ENCODE measurements around the gene LDLRAD4.

LDLRAD4 gene

DNA sequence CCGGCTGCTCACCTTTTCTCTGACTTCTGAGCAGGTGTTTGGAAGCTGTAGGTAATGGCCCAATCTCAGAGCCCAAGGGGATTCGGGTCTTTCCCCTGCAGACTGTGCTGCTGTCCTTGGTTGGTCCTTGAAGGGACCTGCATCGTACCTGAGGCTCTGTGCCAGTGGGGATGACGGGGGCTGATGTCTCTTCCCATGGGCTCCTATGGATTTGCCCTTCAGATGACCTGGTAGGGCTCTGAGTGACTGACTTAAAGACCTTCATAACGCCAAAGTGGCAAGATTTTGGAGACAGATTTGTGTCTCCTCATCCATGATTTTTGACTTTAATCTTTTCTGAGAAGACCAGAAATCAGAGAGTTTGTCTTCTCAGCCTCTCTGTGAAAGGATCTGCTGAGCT is 341.7 kb downstream of the LDLRAD4 start:
- no peak for DNase-seq (ENCODE audit: low spot score)
- Histone ChIP-seq H3K4me3 (ENCODE audit: low read length in 2 of 2) (no peak overlapping the region), H3K9ac (ENCODE audit: low read depth, low read length, poor library complexity) (no peak overlapping the region), H3K79me1 (ENCODE audit: low read depth, low read length) (no peaks in the 10 kb centered on the region), H2BK15ac (ENCODE audit: low read length) (no peak overlapping the region), H3K23ac (ENCODE audit: low read depth, low read length, poor library complexity) (no peak overlapping the region), H3K36me3 (replicated peaks in 1 of 2; ENCODE audit: control insufficient read depth in 2 of 2, insufficient read depth in 2 of 2, low read length in 2 of 2) (no peaks in the 10 kb centered on the region), H3K27me3 (ENCODE audit: control insufficient read depth in 3 of 3, insufficient read depth in 3 of 3, low read depth in 1 of 3, low read length in 3 of 3) (no peaks in the 10 kb centered on the region), H2BK5ac (ENCODE audit: low read length) (no peak overlapping the region), H3K18ac (ENCODE audit: low read length) (no peak overlapping the region), H3K27ac (replicated peaks; ENCODE audit: low read length) (no peak overlapping the region), H4K91ac (ENCODE audit: low read depth, low read length, poor library complexity) (no peak overlapping the region), H3K4ac (ENCODE audit: low read length) (no peak overlapping the region), H3K9me3 (replicated peaks in 1 of 2; ENCODE audit: control insufficient read depth in 2 of 2, insufficient read depth in 1 of 2, low read depth in 1 of 2, low read length in 2 of 2) (no peaks in the 10 kb centered on the region), H2AFZ (ENCODE audit: low read length) (no peak overlapping the region), H2BK120ac (ENCODE audit: low read depth, low read length) (no peak overlapping the region), H2BK12ac (ENCODE audit: low read length) (no peak overlapping the region), H2AK5ac (ENCODE audit: low read depth, low read length) (no peak overlapping the region), H3K4me2 (ENCODE audit: insufficient read depth, low read length, poor library complexity, severe bottlenecking) (no peak overlapping the region), H4K8ac (ENCODE audit: low read depth, low read length) (no peak overlapping the region), H3K14ac (ENCODE audit: low read length) (no peak overlapping the region), H3K4me1 (ENCODE audit: control insufficient read depth in 2 of 2, insufficient read depth in 1 of 2, low read depth in 1 of 2, low read length in 2 of 2) (peaks cover 0 to 2% of the 10 kb centered on the region in 2 donors)
- WGBS, 2 donors (ENCODE audit: extremely low coverage in 2 of 2, insufficient read length in 2 of 2, insufficient replicate concordance in 1 of 2), result no CpG with 5 or more reads among the region's 5 CpGs

DNA sequence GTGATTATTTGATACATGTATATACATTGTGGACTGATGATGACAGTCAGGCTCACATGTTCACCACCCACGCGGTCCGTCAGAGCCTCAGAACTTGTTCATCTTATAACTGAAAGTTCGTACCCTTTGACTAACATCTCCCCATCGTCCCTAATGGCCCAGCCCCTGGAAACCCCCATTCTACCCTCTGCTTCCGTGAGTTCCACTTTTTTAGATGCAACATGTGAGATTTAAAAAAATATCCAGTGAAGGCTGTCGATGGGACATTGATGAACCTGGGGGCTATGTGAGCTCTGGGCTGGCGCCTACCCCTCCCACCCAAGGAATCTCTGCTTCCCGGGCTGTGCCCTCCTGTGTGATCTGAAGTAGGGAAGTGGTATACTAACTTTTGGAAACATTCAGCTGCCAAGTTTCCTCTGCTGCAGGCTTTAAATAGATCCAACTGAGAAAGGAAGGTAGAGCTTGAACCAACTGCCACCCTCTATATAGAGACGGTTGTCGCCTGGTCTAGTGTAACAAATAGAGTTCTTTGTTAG is 344.0 kb downstream of the LDLRAD4 start:
- no peak overlapping the region for H3K18ac ChIP-seq (ENCODE audit: low read length)
- H3K36me3 ChIP-seq (replicated peaks in 1 of 2; ENCODE audit: control insufficient read depth in 2 of 2, insufficient read depth in 2 of 2, low read length in 2 of 2), result no peaks in the 10 kb centered on the region
- H2AFZ ChIP-seq (ENCODE audit: low read length), result no peak overlapping the region
- H3K14ac ChIP-seq (ENCODE audit: low read length), result no peak overlapping the region
- H2BK5ac ChIP-seq (ENCODE audit: low read length), result no peak overlapping the region
- no peak overlapping the region for H4K8ac ChIP-seq (ENCODE audit: low read depth, low read length)
- no peak overlapping the region for H2BK120ac ChIP-seq (ENCODE audit: low read depth, low read length)
- no peak overlapping the region for H3K4me3 ChIP-seq (ENCODE audit: low read length in 2 of 2)
- H4K91ac ChIP-seq (ENCODE audit: low read depth, low read length, poor library complexity), result no peak overlapping the region
- H3K4ac ChIP-seq (ENCODE audit: low read length), result no peak overlapping the region
- no peak overlapping the region for H3K4me2 ChIP-seq (ENCODE audit: insufficient read depth, low read length, poor library complexity, severe bottlenecking)
- no peak overlapping the region for H2AK5ac ChIP-seq (ENCODE audit: low read depth, low read length)
- H2BK15ac ChIP-seq (ENCODE audit: low read length), result no peak overlapping the region
- no CpG with 5 or more reads among the region's 11 CpGs for WGBS, 2 donors (ENCODE audit: extremely low coverage in 2 of 2, insufficient read length in 2 of 2, insufficient replicate concordance in 1 of 2)
- no peak overlapping the region for H3K9ac ChIP-seq (ENCODE audit: low read depth, low read length, poor library complexity)
- no peaks in the 10 kb centered on the region for H3K27me3 ChIP-seq (ENCODE audit: control insufficient read depth in 3 of 3, insufficient read depth in 3 of 3, low read depth in 1 of 3, low read length in 3 of 3)
- H3K79me1 ChIP-seq (ENCODE audit: low read depth, low read length), result no peaks in the 10 kb centered on the region
- H2BK12ac ChIP-seq (ENCODE audit: low read length), result no peak overlapping the region
- H3K23ac ChIP-seq (ENCODE audit: low read depth, low read length, poor library complexity), result no peak overlapping the region
- DNase-seq (ENCODE audit: low spot score), result no peak
- peaks cover 0 to 10% of the 10 kb centered on the region in 2 donors for H3K4me1 ChIP-seq (ENCODE audit: control insufficient read depth in 2 of 2, insufficient read depth in 1 of 2, low read depth in 1 of 2, low read length in 2 of 2)
- H3K9me3 ChIP-seq (replicated peaks in 1 of 2; ENCODE audit: control insufficient read depth in 2 of 2, insufficient read depth in 1 of 2, low read depth in 1 of 2, low read length in 2 of 2), result no peaks in the 10 kb centered on the region
- H3K27ac ChIP-seq (replicated peaks; ENCODE audit: low read length), result no peak overlapping the region

DNA sequence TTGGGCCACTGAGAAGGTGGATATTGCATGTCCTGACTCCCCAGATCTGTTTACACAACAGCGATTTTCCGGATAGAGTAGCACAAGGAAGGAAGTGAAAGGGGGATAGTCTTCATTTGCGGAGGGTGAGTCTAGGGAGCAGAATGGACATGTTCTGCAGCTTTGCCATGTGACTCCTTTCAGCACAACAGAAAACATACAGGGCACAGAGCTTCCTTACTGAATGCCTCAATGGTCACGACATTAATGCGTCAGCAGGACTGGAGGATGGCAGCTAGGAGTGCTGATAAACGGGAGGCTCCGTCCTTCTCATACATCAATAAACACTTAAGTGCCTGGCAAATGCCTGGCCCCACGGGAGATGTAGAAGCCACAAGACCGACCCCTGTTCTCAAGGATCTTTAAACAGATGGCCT is 344.8 kb downstream of the LDLRAD4 start:
- no peak overlapping the region for H3K4me2 ChIP-seq (ENCODE audit: insufficient read depth, low read length, poor library complexity, severe bottlenecking)
- no peak overlapping the region for H2BK15ac ChIP-seq (ENCODE audit: low read length)
- no peak for DNase-seq (ENCODE audit: low spot score)
- no peak overlapping the region for H3K27ac ChIP-seq (replicated peaks; ENCODE audit: low read length)
- H3K9me3 ChIP-seq (replicated peaks in 1 of 2; ENCODE audit: control insufficient read depth in 2 of 2, insufficient read depth in 1 of 2, low read depth in 1 of 2, low read length in 2 of 2), result no peaks in the 10 kb centered on the region
- peaks cover 0 to 10% of the 10 kb centered on the region in 2 donors for H3K4me1 ChIP-seq (ENCODE audit: control insufficient read depth in 2 of 2, insufficient read depth in 1 of 2, low read depth in 1 of 2, low read length in 2 of 2)
- H3K14ac ChIP-seq (ENCODE audit: low read length), result no peak overlapping the region
- no peaks in the 10 kb centered on the region for H3K27me3 ChIP-seq (ENCODE audit: control insufficient read depth in 3 of 3, insufficient read depth in 3 of 3, low read depth in 1 of 3, low read length in 3 of 3)
- no peak overlapping the region for H2AK5ac ChIP-seq (ENCODE audit: low read depth, low read length)
- H3K4me3 ChIP-seq (ENCODE audit: low read length in 2 of 2), result no peak overlapping the region
- no peak overlapping the region for H2BK120ac ChIP-seq (ENCODE audit: low read depth, low read length)
- H2BK12ac ChIP-seq (ENCODE audit: low read length), result no peak overlapping the region
- no peak overlapping the region for H3K9ac ChIP-seq (ENCODE audit: low read depth, low read length, poor library complexity)
- no peak overlapping the region for H3K18ac ChIP-seq (ENCODE audit: low read length)
- H4K91ac ChIP-seq (ENCODE audit: low read depth, low read length, poor library complexity), result no peak overlapping the region
- H2BK5ac ChIP-seq (ENCODE audit: low read length), result no peak overlapping the region
- no peak overlapping the region for H4K8ac ChIP-seq (ENCODE audit: low read depth, low read length)
- no peaks in the 10 kb centered on the region for H3K79me1 ChIP-seq (ENCODE audit: low read depth, low read length)
- no CpG with 5 or more reads among the region's 9 CpGs for WGBS, 2 donors (ENCODE audit: extremely low coverage in 2 of 2, insufficient read length in 2 of 2, insufficient replicate concordance in 1 of 2)
- H3K23ac ChIP-seq (ENCODE audit: low read depth, low read length, poor library complexity), result no peak overlapping the region
- no peak overlapping the region for H2AFZ ChIP-seq (ENCODE audit: low read length)
- H3K36me3 ChIP-seq (replicated peaks in 1 of 2; ENCODE audit: control insufficient read depth in 2 of 2, insufficient read depth in 2 of 2, low read length in 2 of 2), result no peaks in the 10 kb centered on the region
- H3K4ac ChIP-seq (ENCODE audit: low read length), result no peak overlapping the region

DNA sequence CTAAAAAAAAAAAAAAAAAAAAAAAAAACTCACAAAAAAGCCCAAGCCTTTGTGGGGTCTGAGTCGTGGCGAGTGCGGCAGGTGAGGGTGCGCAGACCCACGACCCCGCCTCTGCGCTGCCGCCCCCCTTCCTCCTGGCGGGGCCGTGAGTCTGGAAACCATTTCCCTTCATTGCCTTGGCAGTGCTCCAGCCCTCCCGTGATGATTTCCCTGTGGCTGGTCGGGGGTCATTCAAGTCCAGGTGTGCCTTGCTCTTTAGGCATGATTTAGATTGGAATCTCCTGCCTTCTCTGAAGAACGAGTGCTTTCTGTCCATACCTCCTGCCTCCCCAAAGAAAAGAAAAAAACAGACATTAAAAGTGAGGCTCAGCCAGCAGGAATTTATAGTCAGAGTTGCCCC is 346.0 kb downstream of the LDLRAD4 start:
- Histone ChIP-seq H2BK5ac (ENCODE audit: low read length) (no peak overlapping the region), H4K91ac (ENCODE audit: low read depth, low read length, poor library complexity) (no peak overlapping the region), H3K9ac (ENCODE audit: low read depth, low read length, poor library complexity) (no peak overlapping the region), H2BK15ac (ENCODE audit: low read length) (no peak overlapping the region), H3K79me1 (ENCODE audit: low read depth, low read length) (no peaks in the 10 kb centered on the region), H3K4me2 (ENCODE audit: insufficient read depth, low read length, poor library complexity, severe bottlenecking) (no peak overlapping the region), H3K4me3 (ENCODE audit: low read length in 2 of 2) (no peak overlapping the region), H3K23ac (ENCODE audit: low read depth, low read length, poor library complexity) (no peak overlapping the region), H2AFZ (ENCODE audit: low read length) (no peak overlapping the region), H3K36me3 (replicated peaks in 1 of 2; ENCODE audit: control insufficient read depth in 2 of 2, insufficient read depth in 2 of 2, low read length in 2 of 2) (no peaks in the 10 kb centered on the region), H3K18ac (ENCODE audit: low read length) (no peak overlapping the region), H3K14ac (ENCODE audit: low read length) (no peak overlapping the region), H3K27ac (replicated peaks; ENCODE audit: low read length) (no peak overlapping the region), H2BK120ac (ENCODE audit: low read depth, low read length) (no peak overlapping the region), H3K9me3 (replicated peaks in 1 of 2; ENCODE audit: control insufficient read depth in 2 of 2, insufficient read depth in 1 of 2, low read depth in 1 of 2, low read length in 2 of 2) (no peaks in the 10 kb centered on the region), H3K4ac (ENCODE audit: low read length) (no peak overlapping the region), H3K4me1 (ENCODE audit: control insufficient read depth in 2 of 2, insufficient read depth in 1 of 2, low read depth in 1 of 2, low read length in 2 of 2) (peaks cover 0 to 10% of the 10 kb centered on the region in 2 donors), H2AK5ac (ENCODE audit: low read depth, low read length) (no peak overlapping the region), H2BK12ac (ENCODE audit: low read length) (no peak overlapping the region), H4K8ac (ENCODE audit: low read depth, low read length) (no peak overlapping the region), H3K27me3 (ENCODE audit: control insufficient read depth in 3 of 3, insufficient read depth in 3 of 3, low read depth in 1 of 3, low read length in 3 of 3) (no peaks in the 10 kb centered on the region)
- WGBS, 2 donors (ENCODE audit: extremely low coverage in 2 of 2, insufficient read length in 2 of 2, insufficient replicate concordance in 1 of 2), result no CpG with 5 or more reads among the region's 13 CpGs
- DNase-seq (ENCODE audit: low spot score), result no peak
